ENCODE data around the gene CCHCR1.
"Not testable (repeated sequence)": the region's sequence is repeated elsewhere in the genome, so short reads cannot be mapped to it uniquely, and the experiment has no call there.

CCHCR1 gene

GRCh38 chr6:31157513-31158139 is at the start of gene CCHCR1:
CCHCR1 (minus strand) TSS chr6:31157802; CDS start chr6:31157600, 202 bp downstream.
- no peak for DNase-seq

- DNase-seq, result no peak
Observed at GRCh38 chr6:31205638-31206037, 48.0 kb upstream of the CCHCR1 start.

DNA sequence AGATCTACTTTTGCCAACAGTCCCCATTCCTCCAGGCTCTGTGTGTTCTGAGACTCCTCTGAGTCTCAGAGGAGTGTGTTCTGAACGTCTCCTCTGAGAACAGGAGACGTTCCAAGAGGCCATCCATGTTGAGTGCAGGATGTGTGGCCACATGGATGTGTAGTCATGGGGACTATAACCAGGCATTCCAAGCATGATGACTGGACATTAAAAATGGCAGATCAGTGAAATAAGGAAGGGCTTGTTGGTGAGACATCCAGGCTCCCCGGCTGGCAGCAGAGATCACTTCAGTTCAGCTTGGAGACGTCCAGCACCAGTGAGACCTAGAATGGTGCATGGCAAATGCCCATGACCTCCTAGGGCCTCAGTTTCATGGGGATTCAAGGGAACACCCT is 47.1 kb upstream of the CCHCR1 start:
- no peak for DNase-seq

GRCh38 chr6:31203345-31203979 is 45.9 kb upstream of the CCHCR1 start:
- DNase-seq, result peak; percentile 85

DNA sequence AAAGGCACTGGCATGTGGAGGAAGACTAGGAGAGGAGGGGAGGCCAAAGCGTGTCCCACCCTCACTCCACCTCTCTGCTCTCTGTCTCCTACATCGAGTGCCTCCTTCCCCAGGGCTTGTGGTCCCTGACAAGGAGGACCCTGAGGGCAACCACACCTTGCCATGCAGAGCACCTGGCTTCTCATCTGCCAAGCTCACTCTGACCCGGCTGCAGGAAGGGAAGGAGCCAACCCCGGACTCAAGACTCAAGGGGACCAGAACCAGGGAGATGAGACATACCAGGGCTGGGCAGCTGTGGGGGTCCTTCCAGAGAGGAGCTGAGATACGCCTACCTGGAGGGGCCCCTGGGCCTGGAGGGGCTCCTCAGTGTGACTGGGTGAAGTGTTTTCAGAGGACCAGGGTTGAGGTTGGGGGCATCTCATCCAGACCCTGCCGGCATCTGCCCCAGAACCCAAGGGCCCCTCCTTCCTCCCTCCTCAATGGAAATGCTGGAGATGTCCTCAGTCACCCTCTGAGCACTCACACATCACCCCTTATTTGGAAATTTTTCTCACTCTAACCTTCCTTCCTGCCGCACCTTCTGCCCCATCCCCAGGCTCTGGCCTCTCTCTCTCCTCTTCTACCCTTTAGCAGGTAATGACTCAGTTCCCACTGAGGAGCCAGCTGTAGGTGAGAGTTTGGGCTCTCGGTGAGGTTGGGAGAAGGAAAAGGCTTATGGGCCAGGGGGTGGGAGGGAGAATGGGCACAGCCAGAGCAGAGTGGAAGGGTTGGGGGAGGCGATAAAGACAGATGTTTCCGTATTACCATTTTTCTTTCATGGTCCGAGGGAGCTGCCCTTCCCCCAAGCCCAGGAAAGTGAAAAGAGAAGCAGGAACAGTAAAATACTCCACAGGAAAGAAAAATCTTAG is 44.9 kb upstream of the CCHCR1 start:
- no peak for DNase-seq

DNA sequence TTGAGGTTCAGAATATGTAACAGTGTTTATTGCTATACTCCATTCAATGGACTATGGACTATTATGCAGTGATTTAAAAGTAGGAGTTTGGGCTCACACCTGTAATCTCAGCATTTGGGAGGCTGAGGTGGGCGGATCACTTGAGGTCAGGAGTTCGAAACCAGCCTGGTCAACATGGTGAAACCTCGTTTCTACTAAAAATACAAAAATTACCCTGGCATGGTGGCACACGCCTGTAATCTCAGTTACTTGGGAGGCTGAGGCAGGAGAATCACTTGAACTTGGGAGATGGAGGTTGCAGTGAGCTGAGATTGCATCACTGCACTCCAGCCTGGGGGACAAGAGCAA is 41.5 kb upstream of the CCHCR1 start:
- DNase-seq, result not testable (repeated sequence)

DNA sequence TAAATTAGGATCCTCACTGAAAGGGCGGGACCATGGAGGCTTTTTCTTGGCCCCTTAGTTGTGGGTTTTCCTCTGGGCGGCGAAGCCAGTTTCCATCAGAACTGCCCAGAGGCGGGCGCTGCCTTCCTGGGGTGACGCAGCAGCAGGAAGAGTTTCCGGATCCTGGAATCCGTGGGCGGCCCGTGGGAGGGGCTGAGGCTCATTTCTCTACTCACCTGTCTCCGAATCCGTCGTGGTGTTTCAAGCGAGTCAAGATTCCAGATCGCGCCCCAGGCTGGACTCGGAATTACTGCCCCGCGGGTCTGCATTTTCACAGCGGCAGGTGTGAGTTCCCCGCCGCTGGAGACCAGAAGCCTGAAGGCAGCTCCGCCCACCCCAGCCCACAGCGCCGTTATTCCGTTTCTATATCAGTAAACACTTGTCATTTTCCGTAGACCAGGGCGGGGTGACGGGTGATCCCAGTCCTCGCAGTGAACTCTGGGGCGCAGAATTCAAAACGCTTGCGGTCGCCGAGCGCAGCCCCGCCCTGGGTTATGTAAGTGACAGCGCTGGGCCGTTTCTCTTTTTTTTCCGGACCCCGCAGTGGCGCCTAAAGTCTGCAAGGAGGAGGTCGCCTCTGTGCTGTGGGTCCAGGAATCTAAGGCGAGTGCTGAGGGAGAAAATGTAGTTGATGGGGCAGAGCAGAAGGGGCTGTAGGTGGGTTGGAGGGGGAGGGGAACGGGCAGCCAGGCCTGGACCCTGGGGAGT is 40.1 kb upstream of the CCHCR1 start:
- peak; percentile 92 for DNase-seq

DNA sequence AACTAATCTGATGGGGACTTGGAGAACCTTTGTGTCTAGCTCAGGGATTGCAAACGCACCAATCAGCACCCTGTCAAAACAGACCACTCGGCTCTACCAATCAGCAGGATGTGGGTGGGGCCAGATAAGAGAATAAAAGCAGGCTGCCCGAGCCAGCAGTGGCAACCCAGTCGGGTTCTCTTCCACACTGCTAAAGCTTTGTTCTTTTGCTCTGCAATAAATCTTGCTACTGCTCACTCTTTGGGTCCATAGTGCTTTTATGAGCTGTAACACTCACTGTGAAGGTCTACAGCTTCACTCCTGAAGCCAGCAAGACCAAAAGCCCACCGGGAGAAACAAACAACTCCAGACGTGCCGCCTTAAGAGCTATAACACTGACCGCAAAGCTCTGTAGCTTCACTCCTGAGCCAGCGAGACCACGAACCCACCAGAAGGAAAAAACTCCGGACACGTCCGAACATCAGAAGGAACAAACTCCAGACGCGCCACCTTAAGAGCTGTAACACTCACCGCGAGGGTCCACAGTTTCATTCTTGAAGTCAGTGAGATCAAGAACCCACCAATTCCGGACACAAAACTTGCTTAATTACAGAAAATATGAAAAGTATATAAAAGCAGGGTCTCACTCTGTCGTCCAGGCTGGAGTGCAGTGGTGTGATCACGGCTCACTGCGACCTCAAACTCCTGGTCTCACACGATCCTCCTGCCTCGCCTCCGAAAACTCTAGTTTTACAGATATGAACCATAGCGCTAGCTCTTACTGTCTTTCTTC is 38.8 kb upstream of the CCHCR1 start:
- DNase-seq, result not testable (repeated sequence)

GRCh38 chr6:31195308-31195979 is 37.8 kb upstream of the CCHCR1 start:
- DNase-seq, result not testable (repeated sequence)

DNA sequence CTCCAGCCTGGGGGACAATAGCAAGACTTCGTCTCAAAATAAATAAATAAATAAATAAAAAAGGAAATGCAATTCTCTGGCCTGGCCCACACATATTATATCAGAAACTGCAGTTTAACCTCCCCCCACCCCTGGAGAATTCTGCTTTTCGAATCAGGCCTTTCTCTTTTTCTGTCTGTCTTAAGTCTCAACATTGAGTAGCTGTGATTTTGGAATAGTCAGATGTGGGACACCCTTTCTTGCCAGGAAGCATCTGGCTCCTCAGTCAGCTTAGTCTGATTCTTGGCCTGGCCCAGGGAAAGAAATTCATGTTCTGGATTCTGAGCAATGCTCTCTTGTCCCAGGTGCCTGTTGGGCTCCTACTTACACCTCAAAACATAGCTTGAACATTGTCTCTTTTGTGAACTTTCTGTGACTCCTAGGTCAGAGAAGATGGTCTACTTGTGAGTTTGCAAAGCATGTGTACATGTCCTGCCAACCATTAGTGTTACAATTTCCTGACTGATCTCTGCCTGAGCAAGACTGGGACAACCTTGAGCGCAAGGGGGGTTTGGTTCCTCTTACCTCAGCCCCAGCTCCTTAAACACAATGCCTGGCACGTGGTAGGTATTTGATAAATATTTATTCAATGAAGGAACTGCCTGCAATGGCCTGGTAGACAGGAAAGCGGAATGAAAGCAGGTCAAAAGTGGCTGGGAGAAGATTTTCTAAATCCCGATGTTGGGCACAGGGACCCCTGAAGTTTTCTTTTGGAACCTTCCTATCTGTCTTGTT is 36.6 kb upstream of the CCHCR1 start:
- no peak for DNase-seq

GRCh38 chr6:31193206-31193605 is 35.6 kb upstream of the CCHCR1 start:
- DNase-seq, result no peak

GRCh38 chr6:31192431-31193105 is 35.0 kb upstream of the CCHCR1 start:
- peak; percentile 62 for DNase-seq

DNA sequence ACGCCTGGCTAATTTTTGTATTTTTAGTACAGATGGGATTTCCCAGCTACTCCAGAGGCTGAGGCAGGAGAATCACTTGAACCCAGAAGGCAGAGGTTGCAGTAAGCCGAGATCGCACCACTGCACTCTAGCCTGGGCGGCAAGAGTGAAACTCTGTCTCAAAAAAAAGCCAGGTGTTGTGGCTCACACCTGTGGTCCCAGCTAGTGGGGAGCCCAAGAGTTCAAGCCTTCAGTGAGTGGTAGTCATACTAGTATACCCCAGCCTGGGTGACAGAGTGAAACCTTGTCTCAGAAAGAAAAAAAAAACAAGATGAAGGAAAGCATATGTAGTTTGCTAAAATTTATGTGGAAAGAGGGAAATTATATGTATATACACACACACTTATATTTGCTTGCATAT is 32.9 kb upstream of the CCHCR1 start:
- DNase-seq, result no peak

- not testable (repeated sequence) for DNase-seq
Observed at GRCh38 chr6:31189223-31189622, 31.6 kb upstream of the CCHCR1 start.

- no peak for DNase-seq
Observed at GRCh38 chr6:31187780-31188194, 30.2 kb upstream of the CCHCR1 start.

DNA sequence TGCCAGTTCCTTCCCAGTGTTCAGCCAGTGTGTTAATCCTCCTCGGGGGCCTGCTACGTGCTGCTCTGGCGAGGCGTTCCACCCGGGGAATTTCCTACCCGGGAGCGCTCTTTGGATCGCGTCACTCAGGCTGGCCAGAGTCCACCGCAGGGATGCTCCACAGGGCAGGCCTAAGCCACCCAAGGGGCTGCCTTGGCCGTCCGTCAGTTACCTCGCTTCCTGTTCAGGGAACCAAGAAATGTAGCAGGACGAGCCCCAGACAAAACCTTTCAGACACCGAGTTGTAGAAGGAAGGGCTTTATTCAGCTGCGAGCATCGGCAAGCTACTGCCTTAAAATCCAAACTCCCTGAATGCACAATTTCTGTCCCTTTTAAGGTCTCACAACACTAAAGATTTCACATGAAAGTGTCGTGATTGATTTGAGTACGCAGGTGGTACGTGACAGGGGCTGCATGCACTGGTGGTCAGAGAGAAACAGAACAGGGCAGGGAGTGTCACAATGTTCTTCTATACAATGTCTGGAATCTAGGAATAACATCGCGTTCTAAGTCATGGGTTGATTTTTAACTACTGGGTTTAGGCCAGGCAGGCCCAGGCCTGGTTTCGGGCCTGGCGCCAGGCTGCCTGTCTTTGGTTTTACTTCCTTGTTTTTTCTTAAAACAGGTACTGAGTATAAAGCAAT is 28.6 kb upstream of the CCHCR1 start:
- no peak for DNase-seq

DNA sequence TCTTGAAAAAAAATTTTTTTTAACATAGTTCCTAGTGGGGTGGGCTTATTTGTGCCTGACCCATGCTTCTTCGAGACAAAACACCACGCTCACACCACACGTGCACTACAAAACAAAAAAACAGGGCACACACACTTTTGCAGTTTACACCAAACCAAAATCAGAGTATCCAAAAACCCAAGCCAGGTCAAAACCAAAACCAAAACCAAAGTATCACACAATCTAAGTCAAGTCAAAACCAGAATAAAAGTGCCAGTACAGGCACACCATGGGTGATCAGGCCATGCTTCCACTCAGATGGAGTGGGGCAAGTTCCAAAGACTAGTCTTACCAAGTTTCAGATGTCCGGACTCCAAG is 28.1 kb upstream of the CCHCR1 start:
- DNase-seq, result not testable (repeated sequence)

DNA sequence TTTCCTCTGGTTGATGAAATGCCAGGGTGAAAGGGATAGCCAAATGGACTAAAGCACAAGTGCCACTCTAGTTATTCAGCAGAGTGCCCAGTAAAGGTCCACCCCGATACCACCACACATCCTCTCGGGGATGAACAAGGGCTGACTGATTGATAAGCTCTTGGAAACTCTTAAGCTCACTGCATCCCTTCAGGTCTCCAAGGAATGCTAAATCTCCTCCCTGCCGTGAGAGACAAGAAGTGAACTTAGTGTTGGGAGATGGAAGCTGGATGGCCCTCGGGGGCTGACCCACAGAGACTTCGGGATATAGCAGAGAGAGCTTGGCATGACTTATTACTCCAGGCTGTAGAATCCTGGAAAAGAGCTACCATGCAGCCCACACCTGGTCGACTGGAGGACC is 26.3 kb upstream of the CCHCR1 start:
- not testable (repeated sequence) for DNase-seq

DNA sequence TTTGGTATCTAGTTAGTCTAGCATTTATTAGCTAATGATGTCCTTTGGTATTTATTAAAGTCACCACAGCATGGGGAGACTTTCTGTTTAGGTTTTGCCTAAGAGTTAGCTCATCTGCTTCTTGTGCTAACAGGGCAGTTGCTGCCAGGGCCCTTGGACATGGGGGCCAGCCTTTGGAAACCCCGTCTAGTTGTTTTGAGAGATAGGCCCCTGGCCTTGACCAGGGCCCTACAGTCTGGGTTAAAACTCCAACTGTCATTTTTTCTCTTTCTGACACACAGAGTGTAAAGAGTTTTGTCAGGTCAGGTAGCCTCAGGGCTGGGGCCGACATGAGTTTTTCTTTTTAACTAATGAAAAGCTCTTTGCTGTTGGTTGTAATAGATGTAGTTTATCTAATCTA is 25.7 kb upstream of the CCHCR1 start:
- DNase-seq, result not testable (repeated sequence)

- no peak for DNase-seq
Observed at GRCh38 chr6:31180500-31180899, 22.9 kb upstream of the CCHCR1 start.

Data from COR-L47 (cell line).